HT1080 (cell line): ENCODE results near the gene OTOG. TPM values are rescaled to one million over a fixed set of nuclear protein-coding genes. Genes with fewer than 3 reads are reported as not detected.

Experiments used
- DNase-seq: peaks from one replicate; pipeline ENCODE4 v3.0.0-alpha.2; 2015; ENCODE audit warnings: low read depth
- total RNA-seq: library from RNA; depleted of rRNA; stranded (reverse); fragments of >200 nt; shearing (Covaris generic); gene quantifications from 2 replicates; pipeline ENCODE4 v1.2.3, GENCODE V29; 2014; rRNA removed

The OTOG gene
- total RNA-seq, 1 experiment from 2014 or later = not detected

GRCh38 chr11:17693531-17693930, 146.5 kb downstream of the OTOG start:
- DNase-seq = no peak

GRCh38 chr11:17694494-17695110, 147.5 kb downstream of the OTOG start:
- DNase-seq = no peak

GRCh38 chr11:17695454-17696441, 148.7 kb downstream of the OTOG start:
- DNase-seq = no peak

GRCh38 chr11:17696741-17697140, 149.7 kb downstream of the OTOG start:
- no peak for DNase-seq

Other genes starting within 250 kb of the OTOG start
- gene NCR3LG1, start 195.5 kb upstream of the OTOG start, total RNA-seq = 0.27 and 0.53 TPM in 2 replicates
- gene KCNJ11, start 158.6 kb upstream of the OTOG start, total RNA-seq = 0.33 and 0.82 TPM in 2 replicates
- gene ABCC8, start 70.4 kb upstream of the OTOG start, total RNA-seq = not detected in 2 replicates
- gene USH1C, start 2.8 kb upstream of the OTOG start, total RNA-seq = not detected in 2 replicates
- gene MYOD1, start 172.3 kb downstream of the OTOG start, total RNA-seq = not detected in 2 replicates
- 0.10 TPM in 1 of 2 replicates, not detected in the other for gene KCNC1, start 187.5 kb downstream of the OTOG start, total RNA-seq